ENCODE data around the gene DUSP2. TPM values are rescaled to one million over a fixed set of nuclear protein-coding genes. Genes with fewer than 3 reads are reported as not detected.

Gene DUSP2
- total and polyA plus RNA-seq, 11 donors = 0.56 to 23.1 (median 2.7) TPM

GRCh38 chr2:96131813-96132745 is 13.2 kb downstream of the DUSP2 start:
- WGBS, 4 donors = 89 to 91% (median 90%) methylated on average over 9 to 26 of the region's 26 CpGs
- intact Hi-C loops (cut with DNase I) = loop anchor here in 5 of 10 donors (10.0 kb wide), 3 partner anchors 133 to 373 kb away; partner anchors contain the start of genes NEURL3 (in 4 of the 5), CIAO1 (in 1 of the 5) and TMEM127 (in 1 of the 5)
- H3K4me3 ChIP-seq = no peak overlapping the region
- no peak overlapping the region for H3K27ac ChIP-seq
- H3K4me1 ChIP-seq = no peaks in the 10 kb centered on the region
- peaks cover 0 to 9% (median 0%) of the 10 kb centered on the region in 9 donors for H3K27me3 ChIP-seq
- no peak for ATAC-seq
- TF ChIP-seq POLR2A (IDR thresholded peaks at IDR 0.05) (no peak), CTCF (IDR thresholded peaks at IDR 0.05) (no peak)
- no peaks in the 10 kb centered on the region for H3K9me3 ChIP-seq
- DNase-seq = peak in 1 of 5 donors; percentile 28
- no peaks in the 10 kb centered on the region for H3K36me3 ChIP-seq

- Histone ChIP-seq H3K27ac (no peak overlapping the region), H3K9me3 (no peaks in the 10 kb centered on the region), H3K36me3 (no peaks in the 10 kb centered on the region), H3K27me3 (peaks cover 0 to 9% (median 0%) of the 10 kb centered on the region in 9 donors), H3K4me3 (no peak overlapping the region), H3K4me1 (no peaks in the 10 kb centered on the region)
- intact Hi-C loops (cut with DNase I) = loop anchor here in 5 of 10 donors (10.0 kb wide), 3 partner anchors 134 to 374 kb away; partner anchors contain the start of genes NEURL3 (in 4 of the 5), CIAO1 (in 1 of the 5) and TMEM127 (in 1 of the 5)
- DNase-seq = no peak
- WGBS, 4 donors = 85 to 88% (median 87%) methylated on average over 10 of the region's 10 CpGs
- TF ChIP-seq POLR2A (IDR thresholded peaks at IDR 0.05) = no peak
- TF ChIP-seq CTCF (IDR thresholded peaks at IDR 0.05) = no peak
- no peak for ATAC-seq
Measured at GRCh38 chr2:96131152-96131812, 14.0 kb downstream of the DUSP2 start.

GRCh38 chr2:96130483-96130882 is 14.8 kb downstream of the DUSP2 start:
- no peaks in the 10 kb centered on the region for H3K4me1 ChIP-seq
- ATAC-seq = no peak
- no peak for DNase-seq
- no peaks in the 10 kb centered on the region for H3K36me3 ChIP-seq
- H3K9me3 ChIP-seq = no peaks in the 10 kb centered on the region
- no peak overlapping the region for H3K27ac ChIP-seq
- no peak overlapping the region for H3K4me3 ChIP-seq
- peaks cover 0 to 9% (median 0%) of the 10 kb centered on the region in 9 donors for H3K27me3 ChIP-seq
- TF ChIP-seq POLR2A (IDR thresholded peaks at IDR 0.05) = no peak
- no peak for TF ChIP-seq CTCF (IDR thresholded peaks at IDR 0.05)
- WGBS, 4 donors = 90 to 93% (median 92%) methylated on average over 4 of the region's 4 CpGs
- intact Hi-C loops (cut with DNase I) = loop anchor here in 5 of 10 donors (10.0 kb wide), 3 partner anchors 134 to 374 kb away; partner anchors contain the start of genes NEURL3 (in 4 of the 5), CIAO1 (in 1 of the 5) and TMEM127 (in 1 of the 5)

Measured in heart left ventricle (tissue), 16 donors.